H1 (cell line): ENCODE results near the gene CACNA1A. TPM values are rescaled to one million over a fixed set of nuclear protein-coding genes. Genes with fewer than 3 reads are reported as not detected.

Experiments
- JUND ChIP-seq: IDR thresholded peaks from 2 replicates; pipeline ENCODE4 v1.6.1; 2011; ENCODE audit warnings: mild to moderate bottlenecking, improper control_type of control experiment, low read length
- USF2 ChIP-seq: IDR thresholded peaks from 2 replicates; pipeline ENCODE4 v1.6.1; 2011; ENCODE audit warnings: low read length, improper control_type of control experiment
- ZNF274 ChIP-seq: IDR thresholded peaks from 2 replicates; pipeline ENCODE4 v1.7.0; 2012; ENCODE audit warnings: low read length, borderline replicate concordance; ENCODE audit errors: extremely low read depth
- polyA plus RNA-seq, 7 experiments: library from polyadenylated mRNA; depleted of rRNA in 3 of 7; stranded (reverse) in 5 of 7; unstranded in 2 of 7; fragments of >200 nt in 5 of 7; fragments of 200-250 nt in 2 of 7; gene quantifications; 1 replicate in 5 of 7; 2 replicates in 1 of 7; 4 replicates in 1 of 7; pipeline versions ENCODE4 v1.2.1 to v1.2.3, GENCODE V29; 2011 to 2013; ENCODE audit warnings: missing spikeins in 2 of 7, mixed read lengths in 2 of 7
- total RNA-seq: library from RNA; stranded (reverse); fragmentation: NEBNext Ultra II Directional; extraction: Animal tissue kit (Norgen Biotek cat#: 25700); gene quantifications from 2 replicates; pipeline ENCODE4 v1.2.1, GENCODE V29; 2021

CACNA1A gene
- total and polyA plus RNA-seq, 2 of the 8 experiments (the other 6 are each of a cell fraction or from before 2014, with no cell fraction given), result 10.7 to 25.3 TPM

GRCh38 chr19:13176345-13176744, 329.9 kb downstream of the CACNA1A start (continued):
- no peak for TF ChIP-seq USF2
- no peak for TF ChIP-seq ZNF274
- TF ChIP-seq JUND, result no peak
